Astrocyte (in vitro differentiated cells and primary cell): ENCODE data around the gene DNAH11.

ENCODE experiments used
- CTCF ChIP-seq: IDR thresholded peaks from 2 replicates; pipeline ENCODE4 v1.5.1; 2011; ENCODE audit warnings: low read depth, mild to moderate bottlenecking, inconsistent platforms, low read length, moderate library complexity; ENCODE audit not compliant: insufficient read depth
- EZH2 ChIP-seq: IDR thresholded peaks from 2 replicates; pipeline ENCODE4 v1.6.1; 2012; ENCODE audit warnings: mild to moderate bottlenecking, low read length, inconsistent platforms; ENCODE audit not compliant: insufficient read depth

DNA sequence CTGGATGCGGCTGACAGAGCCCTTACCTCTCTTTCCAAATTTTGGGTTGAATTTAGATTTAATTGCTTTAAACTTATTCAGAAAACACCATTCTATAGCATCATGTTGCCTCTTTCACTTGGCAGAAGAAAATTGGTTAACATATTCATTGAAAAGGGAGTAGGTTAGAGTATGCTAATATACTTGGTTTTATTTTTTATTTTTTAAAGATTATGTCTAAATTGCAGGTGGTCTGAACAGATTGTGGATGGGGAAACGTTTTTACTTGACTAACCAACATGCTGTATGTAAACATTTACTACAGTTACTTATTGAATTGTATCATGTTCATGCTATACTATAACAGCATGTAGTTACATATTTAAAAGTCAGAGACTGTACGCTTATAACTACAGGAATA lies 65.6 kb downstream of the DNAH11 start:
- no peak for TF ChIP-seq CTCF
- TF ChIP-seq EZH2: no peak
